ENCODE data around the gene FAM133A. TPM values are rescaled to one million over a fixed set of nuclear protein-coding genes. Genes with fewer than 3 reads are reported as not detected.

FAM133A gene
- polyA plus RNA-seq (2013) = 2.7 TPM

DNA sequence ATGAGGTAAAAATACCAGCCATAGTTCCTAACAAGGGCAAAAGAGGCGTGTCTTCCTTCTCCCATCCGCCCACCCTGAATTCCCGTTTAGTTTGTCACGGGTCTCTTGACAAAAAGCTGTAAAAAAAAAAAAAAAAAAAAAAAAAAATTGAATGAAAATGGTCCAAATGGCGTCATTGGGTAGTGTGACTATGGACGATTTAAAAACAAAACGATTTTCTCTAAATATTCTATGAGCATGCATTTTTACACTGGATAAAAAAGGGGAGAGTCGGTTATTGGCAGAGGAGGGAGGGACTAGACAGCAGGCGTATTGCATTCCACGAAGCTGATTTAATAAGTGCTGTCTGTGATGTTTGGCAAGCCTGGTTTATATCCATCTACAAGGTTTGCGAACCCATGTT is at the start of gene FAM133A:
FAM133A (plus strand) TSS at position 338 of the 403 bp plus-strand sequence. CDS start 35,214 bp downstream, outside the sequence.
- peak within 1 kb of the TSS; percentile 65 to 89 (median 72) for H3K4me3 ChIP-seq (ENCODE audit: control insufficient read depth in 1 of 7, extremely low read depth in 1 of 7, insufficient read depth in 4 of 7, low read depth in 2 of 7, low read length in 6 of 7)
- POLR2A ChIA-PET = no interaction called here

DNA sequence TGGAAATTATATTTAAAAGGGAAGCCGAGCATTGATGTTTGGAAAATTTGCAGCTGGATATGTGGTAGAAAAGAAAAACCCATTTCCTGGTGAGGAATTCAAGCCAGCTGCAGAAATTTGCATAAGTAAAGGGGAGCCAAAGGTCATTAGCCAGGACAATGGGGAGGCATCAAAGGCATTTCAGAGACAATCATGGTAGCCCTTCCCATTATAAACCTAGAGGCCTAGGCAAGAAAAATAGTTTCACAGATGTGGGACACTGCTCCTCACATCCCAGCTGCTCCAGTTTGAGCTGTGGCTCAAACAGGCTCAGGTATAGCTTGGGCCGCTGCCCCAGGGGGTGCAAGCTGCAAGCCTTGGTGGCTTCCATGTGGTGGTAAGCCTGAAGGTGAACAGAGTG is 36.4 kb upstream of the FAM133A start:
- no peak for DNase-seq
- no peaks in the 10 kb centered on the region for H3K36me3 ChIP-seq (ENCODE audit: control insufficient read depth in 4 of 4, insufficient read depth in 4 of 4, low read length in 3 of 4)
- no peaks in the 10 kb centered on the region for H3K4me1 ChIP-seq (ENCODE audit: control extremely low read depth in 1 of 4, control insufficient read depth in 4 of 4, insufficient read depth in 4 of 4, low read length in 3 of 4)
- no peaks in the 10 kb centered on the region for H3K27me3 ChIP-seq (replicated peaks in 2 of 5; ENCODE audit: control insufficient read depth in 4 of 5, insufficient read depth in 5 of 5, low read length in 4 of 5)
- H3K4me3 ChIP-seq (ENCODE audit: control insufficient read depth in 1 of 7, extremely low read depth in 1 of 7, insufficient read depth in 4 of 7, low read depth in 2 of 7, low read length in 6 of 7) = no peak overlapping the region
- H3K27ac ChIP-seq (ENCODE audit: insufficient read depth in 1 of 2, low read depth in 1 of 2, low read length in 2 of 2, poor library complexity in 1 of 2, severe bottlenecking in 2 of 2) = no peak overlapping the region
- ChIA-PET POLR2A (no interaction called here), CTCF (no interaction called here)
- no peaks in the 10 kb centered on the region for H3K9me3 ChIP-seq (ENCODE audit: control extremely low read depth in 1 of 5, control insufficient read depth in 4 of 5, insufficient read depth in 2 of 5, low read depth in 1 of 5, low read length in 4 of 5)
- 91% methylated on average over 2 of the region's 2 CpGs for WGBS (ENCODE audit: insufficient coverage)

More for the DNA sequence above, at the start of gene FAM133A:
- CTCF ChIA-PET = no interaction called here
- peak in 1 of 3 donors; percentile 87 for DNase-seq
- H3K27ac ChIP-seq (ENCODE audit: insufficient read depth in 1 of 2, low read depth in 1 of 2, low read length in 2 of 2, poor library complexity in 1 of 2, severe bottlenecking in 2 of 2) = peak within 1 kb of the TSS; percentile 64 to 82
- WGBS (ENCODE audit: insufficient coverage) = no CpG with 5 or more reads among the region's 11 CpGs
- H3K9me3 ChIP-seq (ENCODE audit: control extremely low read depth in 1 of 5, control insufficient read depth in 4 of 5, insufficient read depth in 2 of 5, low read depth in 1 of 5, low read length in 4 of 5) = no peaks in the 10 kb centered on the region
- no peaks in the 10 kb centered on the region for H3K36me3 ChIP-seq (ENCODE audit: control insufficient read depth in 4 of 4, insufficient read depth in 4 of 4, low read length in 3 of 4)
- H3K4me1 ChIP-seq (ENCODE audit: control extremely low read depth in 1 of 4, control insufficient read depth in 4 of 4, insufficient read depth in 4 of 4, low read length in 3 of 4) = peaks cover 0 to 12% (median 5%) of the 10 kb centered on the region in 4 experiments
- H3K27me3 ChIP-seq (replicated peaks in 2 of 5; ENCODE audit: control insufficient read depth in 4 of 5, insufficient read depth in 5 of 5, low read length in 4 of 5) = peaks cover 0 to 23% (median 0%) of the 10 kb centered on the region in 5 experiments

DNA sequence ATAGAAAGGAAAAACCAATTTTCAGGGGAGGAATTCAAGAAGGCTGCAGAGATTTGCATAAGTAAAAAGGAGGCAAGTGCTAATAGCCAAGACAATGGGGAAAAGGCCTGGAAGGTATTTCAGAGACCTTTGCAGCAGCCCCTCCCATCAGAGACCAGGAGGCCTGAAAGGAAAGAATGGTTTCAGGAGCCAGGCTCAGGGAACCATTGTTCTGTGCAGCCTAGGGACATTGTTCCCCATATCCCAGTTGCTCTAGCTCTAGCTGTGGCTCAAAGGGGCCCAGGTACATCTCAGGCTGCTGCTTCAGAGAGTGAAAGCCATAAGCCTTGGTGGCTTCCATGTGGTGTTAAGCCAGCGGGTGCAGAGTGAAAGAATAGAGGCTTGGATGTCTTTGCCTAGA is 24.6 kb upstream of the FAM133A start:
- H3K27ac ChIP-seq (ENCODE audit: insufficient read depth in 1 of 2, low read depth in 1 of 2, low read length in 2 of 2, poor library complexity in 1 of 2, severe bottlenecking in 2 of 2) = no peak overlapping the region
- H3K4me1 ChIP-seq (ENCODE audit: control extremely low read depth in 1 of 4, control insufficient read depth in 4 of 4, insufficient read depth in 4 of 4, low read length in 3 of 4) = no peaks in the 10 kb centered on the region
- CTCF ChIA-PET = no interaction called here
- H3K4me3 ChIP-seq (ENCODE audit: control insufficient read depth in 1 of 7, extremely low read depth in 1 of 7, insufficient read depth in 4 of 7, low read depth in 2 of 7, low read length in 6 of 7) = no peak overlapping the region
- no peak for DNase-seq
- WGBS (ENCODE audit: insufficient coverage) = 92% methylated on average over 1 of the region's 1 CpG
- no peaks in the 10 kb centered on the region for H3K27me3 ChIP-seq (replicated peaks in 2 of 5; ENCODE audit: control insufficient read depth in 4 of 5, insufficient read depth in 5 of 5, low read length in 4 of 5)
- POLR2A ChIA-PET = no interaction called here
- H3K36me3 ChIP-seq (ENCODE audit: control insufficient read depth in 4 of 4, insufficient read depth in 4 of 4, low read length in 3 of 4) = no peaks in the 10 kb centered on the region
- peaks cover 0 to 3% (median 0%) of the 10 kb centered on the region in 5 experiments for H3K9me3 ChIP-seq (ENCODE audit: control extremely low read depth in 1 of 5, control insufficient read depth in 4 of 5, insufficient read depth in 2 of 5, low read depth in 1 of 5, low read length in 4 of 5)

DNA sequence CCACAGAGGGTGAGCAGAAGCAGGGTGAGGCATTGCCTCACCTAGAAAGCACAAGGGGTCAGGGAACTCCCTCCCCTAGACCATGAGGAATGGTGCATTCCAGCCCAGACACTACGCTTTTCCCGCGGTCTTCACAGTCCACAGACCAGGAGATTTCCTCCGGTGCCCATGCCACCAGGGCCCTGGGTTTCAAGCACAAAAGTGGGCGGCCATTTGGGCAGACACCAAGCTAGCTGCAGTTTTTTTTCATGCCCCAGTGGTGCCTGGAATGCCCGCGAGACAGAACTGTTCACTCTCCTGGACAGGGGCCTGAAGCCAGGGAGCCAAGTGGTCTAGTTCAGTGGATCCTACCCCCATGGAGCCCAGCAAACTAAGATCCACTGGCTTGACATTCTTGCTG is 13.4 kb upstream of the FAM133A start:
- POLR2A ChIA-PET = no interaction called here
- H3K27me3 ChIP-seq (replicated peaks in 2 of 5; ENCODE audit: control insufficient read depth in 4 of 5, insufficient read depth in 5 of 5, low read length in 4 of 5) = no peaks in the 10 kb centered on the region
- H3K27ac ChIP-seq (ENCODE audit: insufficient read depth in 1 of 2, low read depth in 1 of 2, low read length in 2 of 2, poor library complexity in 1 of 2, severe bottlenecking in 2 of 2) = no peak overlapping the region
- WGBS (ENCODE audit: insufficient coverage) = 98% methylated on average over 6 of the region's 7 CpGs
- CTCF ChIA-PET = no interaction called here
- H3K4me3 ChIP-seq (ENCODE audit: control insufficient read depth in 1 of 7, extremely low read depth in 1 of 7, insufficient read depth in 4 of 7, low read depth in 2 of 7, low read length in 6 of 7) = no peak overlapping the region
- no peaks in the 10 kb centered on the region for H3K36me3 ChIP-seq (ENCODE audit: control insufficient read depth in 4 of 4, insufficient read depth in 4 of 4, low read length in 3 of 4)
- no peaks in the 10 kb centered on the region for H3K9me3 ChIP-seq (ENCODE audit: control extremely low read depth in 1 of 5, control insufficient read depth in 4 of 5, insufficient read depth in 2 of 5, low read depth in 1 of 5, low read length in 4 of 5)
- no peaks in the 10 kb centered on the region for H3K4me1 ChIP-seq (ENCODE audit: control extremely low read depth in 1 of 4, control insufficient read depth in 4 of 4, insufficient read depth in 4 of 4, low read length in 3 of 4)
- DNase-seq = no peak

DNA sequence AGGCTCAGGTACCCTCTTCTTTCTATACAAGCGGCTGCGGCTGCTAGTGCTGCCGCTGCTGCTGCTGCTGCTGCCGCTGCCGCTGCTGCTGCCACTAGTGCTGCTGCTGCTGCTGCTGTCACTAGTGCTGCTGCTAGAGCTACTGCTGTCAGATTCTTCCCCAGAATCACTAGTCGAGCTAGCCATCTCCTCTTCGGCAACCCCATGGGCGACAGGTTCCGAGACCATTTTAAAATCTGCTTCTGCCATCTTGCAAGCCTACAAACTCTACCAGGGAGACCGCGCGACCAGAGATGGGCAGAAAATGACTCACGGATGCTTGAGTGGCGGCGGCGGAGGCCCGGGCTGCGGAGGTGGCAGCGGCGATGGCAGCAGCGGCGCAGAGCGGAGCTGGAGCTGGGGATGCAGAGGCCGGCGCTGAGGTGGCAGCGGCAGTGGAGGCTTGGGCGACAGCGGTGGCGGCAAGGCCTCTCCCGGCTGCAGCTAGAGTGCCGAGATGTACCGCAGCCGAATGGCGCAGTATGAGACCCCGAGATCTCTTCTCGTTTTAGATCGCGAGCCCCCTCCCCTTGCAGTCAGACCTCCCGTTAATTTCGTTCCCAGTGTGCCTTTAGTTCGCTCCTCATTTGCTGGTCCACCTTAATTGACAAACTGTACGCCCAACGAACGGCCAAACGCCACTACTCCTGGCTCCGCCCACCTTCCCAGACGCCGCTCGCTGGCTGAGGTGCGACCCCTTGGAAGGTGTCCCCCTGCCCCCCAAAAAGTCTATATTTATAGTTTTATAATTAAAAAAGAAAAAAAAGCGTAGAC is 744 bp upstream of the FAM133A start, which contains the start of gene NAP1L3:
NAP1L3 (minus strand) TSS at position 523 of the 813 bp plus-strand sequence; CDS start at position 249, 274 bp downstream.
- Histone ChIP-seq H3K4me1 (ENCODE audit: control extremely low read depth in 1 of 4, control insufficient read depth in 4 of 4, insufficient read depth in 4 of 4, low read length in 3 of 4) (peaks cover 0 to 12% (median 5%) of the 10 kb centered on the region in 4 experiments), H3K27me3 (replicated peaks in 2 of 5; ENCODE audit: control insufficient read depth in 4 of 5, insufficient read depth in 5 of 5, low read length in 4 of 5) (peaks cover 0 to 23% (median 0%) of the 10 kb centered on the region in 5 experiments), H3K4me3 (ENCODE audit: control insufficient read depth in 1 of 7, extremely low read depth in 1 of 7, insufficient read depth in 4 of 7, low read depth in 2 of 7, low read length in 6 of 7) (peak within 1 kb of the TSS; percentile 65 to 89 (median 72)), H3K27ac (ENCODE audit: insufficient read depth in 1 of 2, low read depth in 1 of 2, low read length in 2 of 2, poor library complexity in 1 of 2, severe bottlenecking in 2 of 2) (peak within 1 kb of the TSS; percentile 64 to 82), H3K36me3 (ENCODE audit: control insufficient read depth in 4 of 4, insufficient read depth in 4 of 4, low read length in 3 of 4) (no peaks in the 10 kb centered on the region), H3K9me3 (ENCODE audit: control extremely low read depth in 1 of 5, control insufficient read depth in 4 of 5, insufficient read depth in 2 of 5, low read depth in 1 of 5, low read length in 4 of 5) (no peaks in the 10 kb centered on the region)
- DNase-seq = peak; percentile 87 to 96 (median 95)
- WGBS (ENCODE audit: insufficient coverage) = under 1% methylated on average over 35 of the region's 51 CpGs
- POLR2A ChIA-PET = no interaction called here
- CTCF ChIA-PET = no interaction called here

DNA sequence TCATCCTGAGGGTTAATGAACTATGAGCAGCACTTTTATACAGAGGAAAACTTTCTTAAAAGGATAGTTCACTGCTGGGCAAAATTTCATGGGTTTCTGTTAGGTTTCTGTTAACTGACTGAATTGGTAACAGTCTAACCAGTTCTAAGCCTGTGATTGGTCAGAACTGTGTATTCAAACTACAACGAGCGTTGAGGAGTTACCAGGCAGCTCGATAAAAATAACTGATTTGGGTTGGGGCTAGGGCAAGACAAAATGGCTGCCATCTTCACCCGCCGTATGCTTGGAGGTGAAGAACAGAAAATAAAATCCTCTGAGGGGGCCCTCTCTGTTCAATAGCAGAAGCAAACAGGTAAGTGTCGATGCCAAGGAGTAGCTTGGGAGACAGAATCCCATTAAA is 22.0 kb downstream of the FAM133A start:
- H3K27me3 ChIP-seq (replicated peaks in 2 of 5; ENCODE audit: control insufficient read depth in 4 of 5, insufficient read depth in 5 of 5, low read length in 4 of 5) = no peaks in the 10 kb centered on the region
- H3K4me1 ChIP-seq (ENCODE audit: control extremely low read depth in 1 of 4, control insufficient read depth in 4 of 4, insufficient read depth in 4 of 4, low read length in 3 of 4) = no peaks in the 10 kb centered on the region
- 95% methylated on average over 4 of the region's 6 CpGs for WGBS (ENCODE audit: insufficient coverage)
- DNase-seq = no peak
- no peak overlapping the region for H3K4me3 ChIP-seq (ENCODE audit: control insufficient read depth in 1 of 7, extremely low read depth in 1 of 7, insufficient read depth in 4 of 7, low read depth in 2 of 7, low read length in 6 of 7)
- H3K36me3 ChIP-seq (ENCODE audit: control insufficient read depth in 4 of 4, insufficient read depth in 4 of 4, low read length in 3 of 4) = no peaks in the 10 kb centered on the region
- H3K27ac ChIP-seq (ENCODE audit: insufficient read depth in 1 of 2, low read depth in 1 of 2, low read length in 2 of 2, poor library complexity in 1 of 2, severe bottlenecking in 2 of 2) = no peak overlapping the region
- peaks cover 0 to 3% (median 0%) of the 10 kb centered on the region in 5 experiments for H3K9me3 ChIP-seq (ENCODE audit: control extremely low read depth in 1 of 5, control insufficient read depth in 4 of 5, insufficient read depth in 2 of 5, low read depth in 1 of 5, low read length in 4 of 5)
- POLR2A ChIA-PET = no interaction called here
- CTCF ChIA-PET = no interaction called here

DNA sequence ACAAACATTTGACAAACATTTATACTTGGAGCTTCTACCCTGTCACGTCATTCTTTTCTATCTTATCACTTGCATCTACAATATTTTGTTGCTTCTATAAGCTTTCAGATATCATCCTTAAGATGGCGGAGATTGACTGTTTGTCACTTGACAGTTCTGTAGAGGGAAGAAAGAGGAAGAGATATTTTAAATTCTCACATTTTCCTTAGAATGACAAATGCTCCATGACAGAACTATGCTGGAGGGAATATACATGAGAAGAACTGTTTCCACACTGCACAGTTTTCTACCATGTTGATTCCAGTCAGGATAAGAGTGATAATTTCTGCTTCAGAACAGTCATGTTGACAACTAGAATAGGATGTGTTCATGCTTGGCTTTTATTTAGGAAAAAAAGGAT is 29.7 kb downstream of the FAM133A start:
- no peak for DNase-seq
- no peaks in the 10 kb centered on the region for H3K36me3 ChIP-seq (ENCODE audit: control insufficient read depth in 4 of 4, insufficient read depth in 4 of 4, low read length in 3 of 4)
- H3K9me3 ChIP-seq (ENCODE audit: control extremely low read depth in 1 of 5, control insufficient read depth in 4 of 5, insufficient read depth in 2 of 5, low read depth in 1 of 5, low read length in 4 of 5) = peaks cover 0 to 1% (median 0%) of the 10 kb centered on the region in 5 experiments
- H3K4me1 ChIP-seq (ENCODE audit: control extremely low read depth in 1 of 4, control insufficient read depth in 4 of 4, insufficient read depth in 4 of 4, low read length in 3 of 4) = no peaks in the 10 kb centered on the region
- WGBS (ENCODE audit: insufficient coverage) = no CpG with 5 or more reads among the region's 2 CpGs
- no peak overlapping the region for H3K4me3 ChIP-seq (ENCODE audit: control insufficient read depth in 1 of 7, extremely low read depth in 1 of 7, insufficient read depth in 4 of 7, low read depth in 2 of 7, low read length in 6 of 7)
- ChIA-PET POLR2A (no interaction called here), CTCF (no interaction called here)
- H3K27ac ChIP-seq (ENCODE audit: insufficient read depth in 1 of 2, low read depth in 1 of 2, low read length in 2 of 2, poor library complexity in 1 of 2, severe bottlenecking in 2 of 2) = no peak overlapping the region
- H3K27me3 ChIP-seq (replicated peaks in 2 of 5; ENCODE audit: control insufficient read depth in 4 of 5, insufficient read depth in 5 of 5, low read length in 4 of 5) = no peaks in the 10 kb centered on the region

Data from common myeloid progenitor, CD34-positive (primary cell).